CD4-positive, alpha-beta T cell (primary cell): Measurements from ENCODE around the gene ZNF536. TPM values are rescaled to one million over a fixed set of nuclear protein-coding genes. Genes with fewer than 3 reads are reported as not detected.

Source experiments
- ATAC-seq: fragments of 200-7000 bp; cut with Tn5 transposase; one replicate; pipeline ENCODE4 v1.10.0; 2022; ENCODE audit warnings: mild to moderate bottlenecking; ENCODE audit not compliant: poor library complexity
- CTCF ChIA-PET: fragments of 350-600 bp; sonication (Branson Sonifier 250); formaldehyde crosslinking; loops from one replicate; lab custom pipeline; 2021; ENCODE audit warnings: antibody characterized with exemption, inconsistent platforms; lab: Charles Lee
- POLR2A ChIA-PET: fragments of 350-600 bp; sonication (Branson Sonifier 250); formaldehyde crosslinking; loops from one replicate; lab custom pipeline; 2021; ENCODE audit warnings: antibody characterized with exemption, inconsistent platforms; lab: Charles Lee
- DNase-seq, 14 experiments: peaks; one replicate each; pipeline ENCODE4 v3.0.0-alpha.2; 2013 to 2020; ENCODE audit warnings: mixed read lengths in 2 of 14
- H3K27ac ChIP-seq, 2 donors: one replicate each; pipeline versions ENCODE4 v1.5.1 to v1.7.0; 2013; ENCODE audit warnings: low read length in 2 of 2, low read depth in 1 of 2, mild to moderate bottlenecking in 1 of 2
- H3K27me3 ChIP-seq, 2 experiments: 1 replicate in 1 of 2; 2 replicates in 1 of 2; pipeline versions ENCODE4 v1.6.1 to v1.7.0; 2013; ENCODE audit warnings: low read length in 2 of 2, control low read depth in 1 of 2, mild to moderate bottlenecking in 1 of 2, moderate library complexity in 1 of 2; ENCODE audit not compliant: insufficient read depth in 2 of 2, control insufficient read depth in 1 of 2
- H3K36me3 ChIP-seq: one replicate; pipeline ENCODE4 v1.6.1; 2013; ENCODE audit warnings: low read length, control low read depth; ENCODE audit not compliant: insufficient read depth
- H3K4me1 ChIP-seq: one replicate; pipeline ENCODE4 v1.6.1; 2013; ENCODE audit warnings: low read length, control low read depth; ENCODE audit not compliant: insufficient read depth
- H3K4me3 ChIP-seq: one replicate; pipeline ENCODE4 v1.5.1; 2013; ENCODE audit warnings: mild to moderate bottlenecking, low read length, moderate library complexity
- H3K9me3 ChIP-seq, 2 experiments: 1 replicate in 1 of 2; 2 replicates in 1 of 2; pipeline versions ENCODE4 v1.6.1 to v1.7.0; 2013; ENCODE audit warnings: low read length in 2 of 2, mild to moderate bottlenecking in 2 of 2, control low read depth in 1 of 2, moderate library complexity in 1 of 2; ENCODE audit not compliant: control insufficient read depth in 1 of 2, insufficient read depth in 1 of 2
- H3K27ac Mint-ChIP-seq: one replicate; pipeline ENCODE4 v1.8.0; 2020; ENCODE audit warnings: mixed read lengths
- H3K27me3 Mint-ChIP-seq: one replicate; pipeline ENCODE4 v1.8.0; 2021; ENCODE audit warnings: mixed read lengths
- H3K36me3 Mint-ChIP-seq: one replicate; pipeline ENCODE4 v1.8.0; 2021; ENCODE audit warnings: low read depth, mixed read lengths
- H3K4me1 Mint-ChIP-seq: one replicate; pipeline ENCODE4 v1.8.0; 2021; ENCODE audit warnings: low read depth, mixed read lengths
- H3K4me3 Mint-ChIP-seq: one replicate; pipeline ENCODE4 v1.8.0; 2020; ENCODE audit warnings: mild to moderate bottlenecking, mixed read lengths
- H3K9me3 Mint-ChIP-seq: one replicate; pipeline ENCODE4 v1.8.0; 2020; ENCODE audit warnings: mixed read lengths
- CTCF ChIP-seq: fragments of 200-600 bp; IDR thresholded peaks from one replicate; pipeline ENCODE4 v1.8.0; 2022; ENCODE audit warnings: antibody characterized with exemption, mild to moderate bottlenecking
- intact Hi-C, 2 experiments: fragments of 100-400 bp; cut with DNase I in 1 of 2; cut with micrococcal nuclease in 1 of 2; formaldehyde crosslinking; loops; one replicate each; pipeline versions ENCODE4 v1.15.1 to v1.9.0; 2023 to 2025; cut with DNase I, micrococcal nuclease
- total RNA-seq, 174 experiments: library from RNA in 2 of 174; stranded (reverse) in 2 of 174; gene quantifications; one replicate each; pipeline ENCODE4 v1.2.3 and lab custom pipeline; 2021 to 2026

ZNF536 gene
- total RNA-seq, 2 experiments from 2014 or later, result not detected

GRCh38 chr19:30338878-30339623 lies 33.1 kb upstream of the ZNF536 start:
- H3K36me3 Mint-ChIP-seq, result no peaks in the 10 kb centered on the region
- H3K27me3 ChIP-seq, result peaks cover 0 to 5% of the 10 kb centered on the region in 2 experiments
- ChIA-PET CTCF (no interaction called here), POLR2A (no interaction called here)
- H3K36me3 ChIP-seq, result no peaks in the 10 kb centered on the region
- TF ChIP-seq CTCF, result no peak
- H3K27ac ChIP-seq, result no peak overlapping the region
- ATAC-seq (no peak), DNase-seq (no peak)
- no peak overlapping the region for H3K4me3 Mint-ChIP-seq
- peaks cover 0 to 27% of the 10 kb centered on the region in 2 experiments for H3K9me3 ChIP-seq
- no peaks in the 10 kb centered on the region for H3K27me3 Mint-ChIP-seq
- no peaks in the 10 kb centered on the region for H3K4me1 Mint-ChIP-seq
- H3K4me3 ChIP-seq, result no peak overlapping the region
- H3K27ac Mint-ChIP-seq, result no peak overlapping the region
- intact Hi-C loops, result no loop called here
- no peaks in the 10 kb centered on the region for H3K4me1 ChIP-seq
- H3K9me3 Mint-ChIP-seq, result no peaks in the 10 kb centered on the region

GRCh38 chr19:30339624-30340525 lies 32.3 kb upstream of the ZNF536 start:
- Histone ChIP-seq H3K36me3 (no peaks in the 10 kb centered on the region), H3K4me1 (no peaks in the 10 kb centered on the region), H3K9me3 (peaks cover 0 to 27% of the 10 kb centered on the region in 2 experiments), H3K4me3 (no peak overlapping the region), H3K27ac (no peak overlapping the region), H3K27me3 (peaks cover 0 to 5% of the 10 kb centered on the region in 2 experiments)
- Mint-ChIP-seq H3K27ac (no peak overlapping the region), H3K27me3 (no peaks in the 10 kb centered on the region), H3K9me3 (no peaks in the 10 kb centered on the region), H3K36me3 (no peaks in the 10 kb centered on the region), H3K4me1 (no peaks in the 10 kb centered on the region), H3K4me3 (no peak overlapping the region)
- ChIA-PET CTCF (no interaction called here), POLR2A (no interaction called here)
- intact Hi-C loops, result no loop called here
- DNase-seq (no peak), ATAC-seq (no peak)
- no peak for TF ChIP-seq CTCF

GRCh38 chr19:30340771-30341561 lies 31.2 kb upstream of the ZNF536 start:
- Mint-ChIP-seq H3K4me3 (no peak overlapping the region), H3K27me3 (no peaks in the 10 kb centered on the region), H3K27ac (no peak overlapping the region), H3K36me3 (no peaks in the 10 kb centered on the region), H3K9me3 (no peaks in the 10 kb centered on the region), H3K4me1 (no peaks in the 10 kb centered on the region)
- ChIA-PET POLR2A (no interaction called here), CTCF (no interaction called here)
- DNase-seq (no peak), ATAC-seq (no peak)
- Histone ChIP-seq H3K27me3 (peaks cover 0 to 5% of the 10 kb centered on the region in 2 experiments), H3K4me3 (no peak overlapping the region), H3K27ac (no peak overlapping the region), H3K9me3 (peaks cover 0 to 19% of the 10 kb centered on the region in 2 experiments), H3K4me1 (no peaks in the 10 kb centered on the region), H3K36me3 (no peaks in the 10 kb centered on the region)
- TF ChIP-seq CTCF, result no peak
- intact Hi-C loops, result no loop called here
